ENCODE results near the gene DNAAF3. TPM values are rescaled to one million over a fixed set of nuclear protein-coding genes. Genes with fewer than 3 reads are reported as not detected.

Gene DNAAF3
- total RNA-seq, 1 donor from 2014 or later = 1.9 TPM

- no peak for ATAC-seq
Observed at GRCh38 chr19:55153652-55154264, 12.7 kb downstream of the DNAAF3 start.

- ATAC-seq = no peak
Observed at GRCh38 chr19:55152017-55152416, 14.4 kb downstream of the DNAAF3 start.

GRCh38 chr19:55149078-55150003 is 17.1 kb downstream of the DNAAF3 start, which contains the start of gene TNNT1:
TNNT1 (minus strand) TSS chr19:55149206; CDS start chr19:55147157, 2,049 bp downstream.
- no peak for ATAC-seq

- ATAC-seq = no peak
Observed at GRCh38 chr19:55147545-55148251, 18.7 kb downstream of the DNAAF3 start.

- peak; percentile 56 for ATAC-seq
Observed at GRCh38 chr19:55146705-55147273, 19.6 kb downstream of the DNAAF3 start.

- peak; percentile 22 for ATAC-seq
Observed at GRCh38 chr19:55146078-55146704, 20.2 kb downstream of the DNAAF3 start.

- no peak for ATAC-seq
Observed at GRCh38 chr19:55145232-55145631, 21.2 kb downstream of the DNAAF3 start.

- ATAC-seq = no peak
Observed at GRCh38 chr19:55141696-55142095, 24.7 kb downstream of the DNAAF3 start.

- ATAC-seq = no peak
Observed at GRCh38 chr19:55137915-55138314, 28.5 kb downstream of the DNAAF3 start.

- ATAC-seq = no peak
Observed at GRCh38 chr19:55136399-55137102, 29.9 kb downstream of the DNAAF3 start.

GRCh38 chr19:55134736-55135135 is 31.7 kb downstream of the DNAAF3 start:
- no peak for ATAC-seq

- peak; percentile 28 for ATAC-seq
Observed at GRCh38 chr19:55133639-55134444, 32.6 kb downstream of the DNAAF3 start.

GRCh38 chr19:55132453-55133129 is 33.8 kb downstream of the DNAAF3 start:
- ATAC-seq = no peak

GRCh38 chr19:55131421-55131820 is 35.0 kb downstream of the DNAAF3 start:
- ATAC-seq = no peak

- no peak for ATAC-seq
Observed at GRCh38 chr19:55119053-55119452, 47.4 kb downstream of the DNAAF3 start.

- no peak for ATAC-seq
Observed at GRCh38 chr19:55118401-55118991, 47.9 kb downstream of the DNAAF3 start.

GRCh38 chr19:55117663-55118391 is 48.6 kb downstream of the DNAAF3 start:
- peak; percentile 95 for ATAC-seq

- peak; percentile 13 for ATAC-seq
Observed at GRCh38 chr19:55116859-55117662, 49.4 kb downstream of the DNAAF3 start, which contains the start of gene PPP1R12C. PPP1R12C (minus strand) TSS chr19:55117637; CDS start chr19:55117543, 94 bp downstream.

All from esophagus mucosa (tissue), 1 donor.